Bone marrow (tissue), 2 donors: ENCODE data around the gene ATP6V0C.
"Not testable (repeated sequence)": the region's sequence is repeated elsewhere in the genome, so short reads cannot be mapped to it uniquely, and the experiment has no call there.

Experiments
- DNase-seq, 2 donors: peaks; one replicate each; lab custom pipeline; 2025; lab: John Stamatoyannopoulos, UW

The ATP6V0C gene

GRCh38 chr16:2550283-2550878 lies 36.6 kb downstream of the ATP6V0C start:
- not testable (repeated sequence) for DNase-seq

DNA sequence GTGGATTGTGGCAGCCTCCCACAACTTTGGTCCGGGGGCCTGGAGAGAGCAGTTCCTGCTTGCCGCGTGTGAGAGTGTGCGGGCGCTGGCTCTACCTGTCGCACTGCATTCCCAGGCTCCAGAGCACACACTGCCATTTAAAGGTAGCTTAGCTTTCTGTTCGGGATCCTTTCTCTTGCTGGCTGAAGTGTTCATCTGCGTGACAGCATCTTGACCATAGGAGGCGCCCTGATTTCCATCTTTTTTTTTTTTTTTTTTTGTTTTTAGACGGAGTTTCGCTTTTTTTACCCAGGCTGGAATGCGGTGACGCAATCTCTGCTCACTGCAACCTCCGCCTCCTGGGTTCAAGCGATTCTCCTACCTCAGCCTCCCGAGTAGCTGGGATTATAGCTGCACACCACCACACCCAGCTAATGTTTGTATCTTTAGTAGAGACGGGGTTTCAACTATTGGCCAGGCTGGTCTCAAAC lies 37.7 kb downstream of the ATP6V0C start:
- not testable (repeated sequence) for DNase-seq

- DNase-seq = not testable (repeated sequence)
Observed at GRCh38 chr16:2554709-2555425, 41.1 kb downstream of the ATP6V0C start.

DNA sequence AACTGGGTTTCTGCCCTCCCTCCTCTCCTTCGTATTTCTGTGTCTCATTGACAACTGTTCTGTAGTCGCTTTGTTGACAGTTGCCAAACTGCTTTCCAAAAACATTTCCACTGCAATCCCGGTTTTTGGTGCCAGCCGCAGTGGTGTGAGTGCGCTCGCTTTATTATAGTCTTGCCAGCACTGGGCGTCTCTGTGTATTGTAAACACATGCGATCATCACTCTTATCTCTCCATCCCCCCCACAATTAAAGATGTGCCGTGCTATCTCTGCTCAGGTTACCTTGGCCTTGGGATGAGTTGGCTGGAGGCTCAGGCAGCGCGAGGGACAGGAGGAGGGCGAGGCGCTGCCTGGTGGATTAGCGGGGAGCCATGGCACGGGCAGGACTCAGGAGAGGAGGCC lies 43.4 kb downstream of the ATP6V0C start:
- not testable (repeated sequence) for DNase-seq

DNA sequence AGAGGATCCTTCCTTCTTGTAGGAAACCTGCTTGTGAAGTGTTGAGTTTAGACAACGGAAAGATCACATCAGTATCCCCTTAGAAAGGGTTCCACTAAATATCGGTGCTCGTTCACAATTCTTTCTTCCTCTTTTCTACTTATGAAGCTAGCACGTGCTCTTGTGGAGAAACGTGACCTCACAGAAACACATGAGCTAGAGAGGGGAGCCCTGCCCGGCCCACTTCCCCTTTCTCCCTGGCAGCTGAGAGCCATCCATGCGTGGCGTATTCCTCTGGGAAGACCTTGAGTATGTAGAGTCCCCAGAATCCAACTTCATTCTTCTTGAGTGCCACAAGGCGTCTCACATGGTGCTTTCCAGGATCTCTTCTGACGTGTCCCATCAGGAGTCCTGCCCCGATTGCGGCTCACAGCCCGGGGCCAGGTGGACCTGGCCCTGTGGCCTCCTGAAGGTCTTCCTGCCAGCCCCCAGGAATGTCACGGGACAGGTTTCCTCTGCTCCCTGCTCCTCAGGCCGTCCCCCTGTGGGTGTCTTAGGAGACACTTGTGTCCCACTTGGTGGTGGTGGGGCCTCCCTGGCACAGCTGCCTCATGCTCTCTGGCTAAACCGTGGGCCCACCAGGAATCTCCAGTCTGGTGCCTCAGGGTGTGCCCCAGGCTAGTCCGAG lies 46.5 kb downstream of the ATP6V0C start:
- DNase-seq = not testable (repeated sequence)

GRCh38 chr16:2560798-2561133 lies 47.0 kb downstream of the ATP6V0C start:
- not testable (repeated sequence) for DNase-seq

DNA sequence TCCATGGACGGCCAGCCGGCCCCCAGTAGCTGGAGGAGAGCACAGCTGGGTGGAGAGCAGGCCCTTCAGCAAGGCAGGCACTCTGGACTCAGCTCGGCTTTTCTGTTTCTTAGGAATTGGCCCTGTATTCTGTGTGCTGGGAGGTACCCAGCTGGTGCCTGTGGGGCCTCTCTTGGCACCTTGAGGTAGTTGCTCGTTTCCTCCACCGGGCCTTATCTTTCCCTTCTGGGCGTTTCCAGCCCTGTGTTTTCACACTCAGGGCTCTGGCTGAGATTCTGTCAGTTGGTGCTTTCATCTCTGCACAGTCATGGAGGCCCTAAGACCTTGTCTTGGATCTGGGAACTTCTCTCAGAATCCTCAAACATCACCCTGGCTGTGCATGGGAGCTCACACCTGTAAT lies 53.8 kb downstream of the ATP6V0C start:
- DNase-seq = not testable (repeated sequence)

- DNase-seq = not testable (repeated sequence)
Observed at GRCh38 chr16:2568573-2568972, 54.8 kb downstream of the ATP6V0C start.
